Large intestine (tissue), 3 donors: ENCODE results near the gene SPSB3. TPM values are rescaled to one million over a fixed set of nuclear protein-coding genes. Genes with fewer than 3 reads are reported as not detected.
A peak's percentile ranks its signal among the peaks of the same experiment; 100 is the strongest.

Experiments used
- DNase-seq, 2 donors: peaks; one replicate each; pipeline versions ENCODE4 v3.0.0 to v3.0.0-alpha.2; 2013
- H3K27ac ChIP-seq: one replicate; pipeline ENCODE4 v1.5.1; 2013; ENCODE audit warnings: low read length
- H3K27me3 ChIP-seq: 2 replicates; pipeline ENCODE4 v1.6.1; 2013; ENCODE audit warnings: low read length; ENCODE audit not compliant: control insufficient read depth, insufficient read depth
- H3K36me3 ChIP-seq: 2 replicates; pipeline ENCODE4 v1.6.1; 2013; ENCODE audit warnings: low read length; ENCODE audit not compliant: control insufficient read depth, insufficient read depth
- H3K4me1 ChIP-seq: one replicate; pipeline ENCODE4 v1.6.1; 2013; ENCODE audit warnings: low read length; ENCODE audit not compliant: control insufficient read depth, insufficient read depth
- H3K4me3 ChIP-seq: one replicate; pipeline ENCODE4 v1.5.1; 2013; ENCODE audit warnings: low read length
- H3K9me3 ChIP-seq: one replicate; pipeline ENCODE4 v1.6.1; 2013; ENCODE audit warnings: mild to moderate bottlenecking, low read depth, low read length, moderate library complexity; ENCODE audit not compliant: control insufficient read depth
- WGBS: methylation state at CpG from one replicate; pipeline ENCODE4 v1.1.5; 2013; ENCODE audit warnings: low lambda C conversion rate; ENCODE audit not compliant: insufficient coverage; 5-methylcytosine and 5-hydroxymethylcytosine counted together
- polyA plus RNA-seq: library from polyadenylated mRNA; unstranded; fragments of 120-200 nt; gene quantifications from one replicate; pipeline ENCODE4 v1.2.1, GENCODE V29; 2013

SPSB3 gene
- polyA plus RNA-seq, 1 donor = 36.5 TPM

GRCh38 chr16:1774448-1774780, 8.0 kb downstream of the SPSB3 start:
- Histone ChIP-seq H3K4me1 (peaks cover 36% of the 10 kb centered on the region), H3K27me3 (no peaks in the 10 kb centered on the region), H3K9me3 (peaks cover 10% of the 10 kb centered on the region), H3K27ac (no peak overlapping the region), H3K4me3 (peak overlapping the region; percentile 86), H3K36me3 (peaks cover 48% of the 10 kb centered on the region)
- DNase-seq = no peak
- WGBS = no CpG with 5 or more reads among the region's 7 CpGs

- WGBS = no CpG with 5 or more reads among the region's 45 CpGs
- H3K36me3 ChIP-seq = peaks cover 52% of the 10 kb centered on the region
- H3K27me3 ChIP-seq = no peaks in the 10 kb centered on the region
- H3K9me3 ChIP-seq = peaks cover 10% of the 10 kb centered on the region
- peak overlapping the region; percentile 86 for H3K4me3 ChIP-seq
- H3K4me1 ChIP-seq = peaks cover 36% of the 10 kb centered on the region
- H3K27ac ChIP-seq = peak overlapping the region; percentile 69
- DNase-seq = no peak
Measured at GRCh38 chr16:1773703-1774447, 8.5 kb downstream of the SPSB3 start.

- H3K27me3 ChIP-seq = no peaks in the 10 kb centered on the region
- WGBS = no CpG with 5 or more reads among the region's 108 CpGs
- DNase-seq = peak; percentile 77 to 87
- peaks cover 10% of the 10 kb centered on the region for H3K9me3 ChIP-seq
- H3K27ac ChIP-seq = peak within 1 kb of the TSS; percentile 69
- H3K36me3 ChIP-seq = peaks cover 55% of the 10 kb centered on the region
- peaks cover 28% of the 10 kb centered on the region for H3K4me1 ChIP-seq
- H3K4me3 ChIP-seq = peak within 1 kb of the TSS; percentile 86
Measured at GRCh38 chr16:1772908-1773702, 9.3 kb downstream of the SPSB3 start, which contains the start of gene MRPS34. Gene MRPS34, minus strand, starts transcription at chr16:1773134. Its CDS starts 15 bp downstream, at chr16:1773119.

GRCh38 chr16:1772362-1772907, 9.9 kb downstream of the SPSB3 start, which contains the start of gene EME2:
Gene EME2, plus strand, starts transcription at chr16:1772810. Its CDS starts 418 bp downstream, at chr16:1773228.
- Histone ChIP-seq H3K9me3 (peaks cover 5% of the 10 kb centered on the region), H3K4me3 (peak within 1 kb of the TSS; percentile 86), H3K27me3 (no peaks in the 10 kb centered on the region), H3K27ac (peak within 1 kb of the TSS; percentile 69), H3K36me3 (peaks cover 55% of the 10 kb centered on the region), H3K4me1 (peaks cover 27% of the 10 kb centered on the region)
- no CpG with 5 or more reads among the region's 53 CpGs for WGBS
- DNase-seq = peak in 1 of 2 donors; percentile 38

DNA sequence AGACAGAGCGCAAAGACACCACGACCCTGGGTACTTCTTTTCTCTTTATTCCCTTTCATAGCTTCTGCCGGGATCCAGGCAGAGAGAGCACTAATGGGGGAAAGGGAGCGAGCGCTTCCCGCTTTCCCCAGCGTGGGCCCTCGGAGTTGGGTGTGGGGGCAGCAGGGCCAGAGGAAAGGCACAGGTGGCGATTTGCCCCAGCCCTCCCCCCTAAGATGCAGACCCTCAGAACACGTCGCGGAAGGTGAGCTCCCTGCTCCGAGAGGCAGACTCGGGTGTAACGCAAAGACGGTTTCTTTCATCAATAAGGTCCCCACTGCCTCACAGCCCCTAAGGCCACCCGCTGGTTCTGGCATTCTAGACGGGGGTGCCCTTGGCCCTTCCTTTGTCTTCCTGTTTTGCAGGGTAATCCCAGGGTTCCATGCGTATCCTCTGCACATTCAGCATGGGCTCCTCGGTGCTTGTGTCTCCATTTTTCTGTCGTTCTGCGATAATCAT, 10.5 kb downstream of the SPSB3 start:
- no CpG with 5 or more reads among the region's 22 CpGs for whole genome bisulfite sequencing
- DNase-seq = no peak
- peak overlapping the region; percentile 86 for H3K4me3 ChIP-seq
- H3K27me3 ChIP-seq = no peaks in the 10 kb centered on the region
- peak overlapping the region; percentile 69 for H3K27ac ChIP-seq
- peaks cover 3% of the 10 kb centered on the region for H3K9me3 ChIP-seq
- H3K36me3 ChIP-seq = peaks cover 55% of the 10 kb centered on the region
- H3K4me1 ChIP-seq = peaks cover 27% of the 10 kb centered on the region

- WGBS = no CpG with 5 or more reads among the region's 79 CpGs
- Histone ChIP-seq H3K4me3 (peak within 1 kb of the TSS; percentile 86), H3K27me3 (no peaks in the 10 kb centered on the region), H3K36me3 (peaks cover 55% of the 10 kb centered on the region), H3K27ac (peak within 1 kb of the TSS; percentile 69), H3K9me3 (peaks cover 3% of the 10 kb centered on the region), H3K4me1 (peaks cover 27% of the 10 kb centered on the region)
- peak; percentile 51 to 76 for DNase-seq
Measured at GRCh38 chr16:1771188-1771863, 11.0 kb downstream of the SPSB3 start, which contains the start of gene NME3. Gene NME3, minus strand, starts transcription at chr16:1771543. Its CDS starts 9 bp downstream, at chr16:1771534.

GRCh38 chr16:1770328-1771187, 11.8 kb downstream of the SPSB3 start:
- Histone ChIP-seq H3K36me3 (peaks cover 55% of the 10 kb centered on the region), H3K9me3 (peaks cover 3% of the 10 kb centered on the region), H3K27me3 (no peaks in the 10 kb centered on the region), H3K27ac (no peak overlapping the region), H3K4me3 (peak overlapping the region; percentile 86), H3K4me1 (peaks cover 27% of the 10 kb centered on the region)
- DNase-seq = peak in 1 of 2 donors; percentile 32
- no CpG with 5 or more reads among the region's 81 CpGs for WGBS

- no CpG with 5 or more reads among the region's 27 CpGs for WGBS
- Histone ChIP-seq H3K4me1 (peaks cover 20% of the 10 kb centered on the region), H3K27ac (no peak overlapping the region), H3K36me3 (peaks cover 57% of the 10 kb centered on the region), H3K27me3 (no peaks in the 10 kb centered on the region), H3K4me3 (no peak overlapping the region), H3K9me3 (peaks cover 3% of the 10 kb centered on the region)
- no peak for DNase-seq
Measured at GRCh38 chr16:1769402-1770300, 12.7 kb downstream of the SPSB3 start.
